GM18520 (cell line): Measurements from ENCODE around the gene NPSR1.
A peak's percentile ranks its signal among the peaks of the same experiment; 100 is the strongest.

ENCODE experiments used
- ATAC-seq: cut with Tn5 transposase; IDR thresholded peaks from one replicate; pipeline ENCODE4 v1.9.1; 2021; ENCODE audit not compliant: unreplicated experiment

The NPSR1 gene

DNA sequence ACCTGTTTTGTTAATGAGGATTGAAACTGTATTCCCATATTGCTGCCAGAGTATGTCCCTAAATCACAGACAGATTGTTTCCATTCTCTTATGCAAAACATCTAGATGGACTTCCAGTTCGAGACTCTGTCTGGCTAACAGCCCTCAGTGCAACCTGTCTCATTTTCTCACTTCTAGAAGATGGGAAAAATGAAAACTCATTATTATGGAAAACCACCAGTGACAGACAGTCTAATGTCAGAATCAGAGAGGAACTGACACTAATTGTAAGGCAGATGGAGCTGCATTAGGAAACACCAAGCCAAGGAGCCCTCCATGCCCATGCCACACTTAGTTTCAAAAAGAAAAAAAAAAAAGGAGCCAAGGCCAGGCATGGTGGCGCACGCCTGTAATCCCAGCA lies 61.6 kb downstream of the NPSR1 start:
- no peak for ATAC-seq

- ATAC-seq, result no peak
Measured at GRCh38 chr7:34720289-34720688, 62.3 kb downstream of the NPSR1 start.

GRCh38 chr7:34723338-34723737 lies 65.3 kb downstream of the NPSR1 start:
- no peak for ATAC-seq

GRCh38 chr7:34723866-34724490 lies 66.0 kb downstream of the NPSR1 start:
- ATAC-seq, result no peak

- no peak for ATAC-seq
Measured at GRCh38 chr7:34726221-34726620, 68.2 kb downstream of the NPSR1 start.

- ATAC-seq, result peak; percentile 51
Measured at GRCh38 chr7:34727464-34727995, 69.5 kb downstream of the NPSR1 start.

- no peak for ATAC-seq
Measured at GRCh38 chr7:34728156-34728555, 70.1 kb downstream of the NPSR1 start.

GRCh38 chr7:34734771-34735170 lies 76.8 kb downstream of the NPSR1 start:
- ATAC-seq, result no peak

GRCh38 chr7:34735526-34735925 lies 77.5 kb downstream of the NPSR1 start:
- ATAC-seq, result no peak

GRCh38 chr7:34739651-34740300 lies 81.8 kb downstream of the NPSR1 start:
- ATAC-seq, result no peak

DNA sequence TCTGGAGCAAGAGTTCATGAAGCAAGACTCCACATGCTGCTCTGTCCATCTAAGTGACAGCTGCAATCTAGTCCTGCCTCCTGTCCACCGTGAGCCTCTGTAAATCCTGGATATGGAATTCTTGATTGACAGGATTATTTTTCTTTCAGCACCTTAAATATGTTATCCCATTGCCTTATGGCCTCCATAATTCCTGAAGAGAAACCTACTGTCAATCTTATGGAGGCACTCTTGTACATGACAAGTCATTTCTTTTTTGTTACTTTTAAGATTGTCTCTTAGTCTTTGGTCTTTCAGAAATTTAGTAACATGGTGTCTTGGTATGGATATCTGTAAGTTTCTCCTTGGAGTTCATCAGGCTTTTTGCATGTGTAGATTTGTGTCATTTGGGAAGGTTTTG lies 82.8 kb downstream of the NPSR1 start:
- no peak for ATAC-seq

DNA sequence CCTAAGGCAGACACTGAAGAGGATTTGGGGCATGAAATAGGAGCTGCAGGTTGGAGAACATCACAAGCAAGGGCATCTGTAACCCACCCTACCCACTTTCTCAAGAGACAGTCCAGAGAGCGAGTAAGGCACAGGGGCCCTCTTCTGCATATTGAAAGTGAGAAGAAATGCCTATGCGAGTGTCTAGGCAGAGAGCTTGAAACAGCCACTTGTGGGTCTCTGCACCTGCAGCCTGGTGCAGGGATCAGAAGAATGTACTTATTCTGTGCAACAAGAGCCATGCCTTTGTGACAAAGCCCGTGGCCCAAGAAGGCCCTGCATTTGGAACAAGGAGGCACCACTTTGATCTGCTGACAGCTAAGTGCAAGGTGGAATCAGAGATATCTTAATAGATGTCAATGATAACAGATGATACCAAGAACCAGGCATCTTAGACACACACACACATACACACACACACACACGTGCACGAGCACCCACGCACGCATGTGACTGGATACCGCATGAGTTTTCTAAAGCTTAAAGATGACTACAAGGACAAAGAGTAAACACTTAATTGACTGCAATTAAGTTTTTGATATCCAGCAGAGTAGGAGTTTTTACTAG lies 89.3 kb downstream of the NPSR1 start:
- no peak for ATAC-seq

- peak; percentile 31 for ATAC-seq
Measured at GRCh38 chr7:34747867-34748727, 90.1 kb downstream of the NPSR1 start.

- ATAC-seq, result no peak
Measured at GRCh38 chr7:34748728-34749089, 90.7 kb downstream of the NPSR1 start.

DNA sequence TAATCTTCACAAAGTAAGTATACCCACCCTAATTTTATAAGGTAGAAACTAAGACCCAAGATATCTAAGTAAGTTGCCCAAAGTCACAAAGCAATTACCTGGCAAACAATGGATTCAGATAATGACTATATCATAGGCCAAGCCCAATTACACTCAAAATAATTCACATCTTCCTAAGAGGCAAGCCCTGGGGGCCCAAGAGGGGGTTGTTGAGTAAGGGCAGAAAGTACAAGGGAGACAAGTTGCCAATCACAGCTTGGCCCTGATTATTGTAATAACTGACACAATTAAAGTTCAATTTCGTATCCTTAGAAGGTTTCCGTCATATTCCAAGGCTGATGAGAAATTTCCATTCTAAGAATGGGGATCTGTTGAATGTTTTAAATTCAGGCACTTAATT lies 91.4 kb downstream of the NPSR1 start:
- ATAC-seq, result no peak

DNA sequence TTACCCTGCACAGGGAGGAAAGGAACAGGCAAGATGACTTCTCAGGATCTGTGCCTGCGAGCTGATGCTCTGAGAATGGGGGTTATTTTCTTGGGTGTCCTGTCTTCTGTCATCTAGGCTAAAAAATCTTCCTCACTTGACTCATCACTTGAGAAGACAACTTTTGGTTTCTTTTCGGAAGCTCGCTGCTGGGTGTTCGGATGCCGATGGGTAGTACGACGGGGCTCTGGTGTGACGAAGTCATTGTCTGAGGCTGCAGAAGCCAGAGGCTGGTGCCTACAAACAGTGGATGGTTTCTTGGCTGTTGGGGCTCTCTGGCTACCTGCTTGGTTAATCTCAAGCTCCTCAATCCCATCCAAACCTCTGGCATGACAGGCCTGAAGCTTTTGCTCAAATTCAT lies 92.2 kb downstream of the NPSR1 start:
- no peak for ATAC-seq

GRCh38 chr7:34750636-34751035 lies 92.6 kb downstream of the NPSR1 start:
- no peak for ATAC-seq

- ATAC-seq, result no peak
Measured at GRCh38 chr7:34751725-34752643, 94.0 kb downstream of the NPSR1 start.

DNA sequence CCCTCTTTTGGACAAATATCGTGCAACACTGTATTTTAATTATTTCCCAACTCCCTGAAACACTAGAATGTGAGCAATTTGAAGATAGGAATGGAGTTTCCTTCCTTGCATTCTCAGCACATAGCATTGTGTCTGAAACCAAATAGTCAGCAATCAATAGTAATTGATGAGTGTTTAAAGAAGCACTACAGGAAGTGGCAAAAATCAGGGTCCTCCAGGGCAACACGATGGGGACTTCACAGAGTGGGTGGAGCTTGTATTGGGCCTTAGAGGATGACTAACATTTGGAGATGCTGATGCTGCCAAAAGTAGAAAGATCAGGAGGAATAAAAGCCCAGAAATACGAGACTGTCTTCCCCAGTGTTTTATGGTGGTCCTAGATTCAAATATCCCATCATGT lies 94.9 kb downstream of the NPSR1 start:
- no peak for ATAC-seq

- ATAC-seq, result peak; percentile 26
Measured at GRCh38 chr7:34755008-34755407, 97.0 kb downstream of the NPSR1 start.
